Measurements from ENCODE around the gene MAN1C1.
"Not testable (repeated sequence)": the region's sequence is repeated elsewhere in the genome, so short reads cannot be mapped to it uniquely, and the experiment has no call there.

The MAN1C1 gene

DNA sequence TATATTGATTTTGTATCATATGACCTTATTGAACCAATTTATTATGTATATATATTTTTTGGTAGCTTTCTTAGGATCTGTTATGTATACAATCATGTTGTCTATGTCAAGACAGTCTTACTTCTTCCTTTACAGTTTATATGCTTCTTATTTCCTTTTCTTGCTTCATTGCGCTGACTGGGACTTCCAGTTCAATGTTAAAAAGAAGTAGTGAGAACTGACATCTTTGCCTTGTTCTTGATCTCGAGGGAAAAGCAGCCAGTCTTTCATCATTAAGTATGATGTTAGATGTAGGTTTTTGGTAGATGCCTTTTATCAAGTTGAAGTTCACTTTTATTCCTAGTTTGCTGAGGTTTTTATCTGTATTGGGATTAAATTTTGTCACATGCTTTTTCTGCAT lies 17.5 kb downstream of the MAN1C1 start:
- no peak for DNase-seq (ENCODE audit: low read depth, low spot score)

GRCh38 chr1:25634896-25635295 lies 18.3 kb downstream of the MAN1C1 start:
- no peak for DNase-seq (ENCODE audit: low read depth, low spot score)

- DNase-seq (ENCODE audit: low read depth, low spot score), result not testable (repeated sequence)
Measured at GRCh38 chr1:25636141-25636540, 19.6 kb downstream of the MAN1C1 start.

DNA sequence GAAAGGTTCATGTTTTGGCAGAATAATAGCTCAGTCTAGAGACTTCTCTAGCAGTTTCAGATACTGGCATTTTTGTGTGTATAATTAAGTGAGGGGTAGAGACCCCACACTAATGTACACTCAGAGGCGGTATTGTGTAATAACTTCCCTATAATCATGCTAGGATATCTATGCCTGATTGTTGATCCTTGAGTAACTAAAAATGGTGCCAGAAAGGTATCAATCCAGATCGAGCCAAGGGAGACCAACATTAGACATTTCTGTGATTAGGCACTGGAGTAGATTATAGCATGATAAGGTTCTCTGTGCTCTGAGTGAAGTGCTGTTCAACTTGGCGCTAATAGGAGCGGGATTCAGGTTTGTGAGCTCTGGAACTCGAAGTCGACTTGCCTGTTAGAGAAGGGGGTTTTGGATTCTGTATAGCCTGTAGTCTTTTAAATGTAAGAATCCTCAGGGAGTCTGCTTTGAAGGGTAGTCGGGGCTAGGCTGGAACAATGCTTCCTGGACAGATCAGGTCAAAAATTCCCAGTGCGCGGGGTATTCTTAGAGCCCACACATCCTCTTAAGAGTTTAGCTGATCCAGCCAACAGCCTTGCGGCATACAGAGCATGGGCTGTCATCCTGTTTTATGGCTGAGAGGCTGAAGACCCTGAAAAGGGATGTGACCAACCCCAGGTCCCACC lies 24.2 kb downstream of the MAN1C1 start:
- DNase-seq (ENCODE audit: low read depth, low spot score), result no peak

GRCh38 chr1:25641329-25641725 lies 24.7 kb downstream of the MAN1C1 start:
- no peak for DNase-seq (ENCODE audit: low read depth, low spot score)

DNA sequence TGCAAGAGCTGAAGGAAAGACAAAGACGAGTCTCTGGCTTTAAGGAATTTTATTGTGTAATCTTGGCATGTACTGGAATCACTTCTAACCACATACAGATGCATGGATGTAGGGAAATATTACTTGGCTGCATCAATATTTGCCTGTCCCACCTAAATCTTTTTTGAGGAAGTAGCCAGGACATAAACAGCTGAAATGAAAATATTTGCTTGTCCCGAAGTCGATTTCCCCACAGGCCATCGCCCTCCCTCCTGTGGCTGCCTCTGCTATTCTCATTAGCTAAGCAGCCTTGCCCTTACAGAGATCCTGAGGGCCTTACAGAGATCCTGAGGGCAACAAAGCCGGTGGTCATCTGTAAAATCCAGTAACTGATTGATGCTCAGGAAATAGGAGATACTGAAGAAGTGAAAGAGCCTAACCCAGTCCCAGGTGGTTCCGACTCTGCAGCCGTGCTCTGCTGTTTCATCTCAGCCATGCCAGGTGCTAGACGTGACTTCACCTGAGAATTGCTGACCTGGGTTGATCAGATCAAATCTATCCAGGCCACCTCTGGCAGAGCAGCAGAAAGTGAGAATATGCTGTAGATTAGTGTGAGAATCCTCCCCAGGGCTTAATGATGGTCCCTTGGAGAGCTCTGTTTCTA lies 25.5 kb downstream of the MAN1C1 start:
- DNase-seq (ENCODE audit: low read depth, low spot score), result peak; percentile 12

- no peak for DNase-seq (ENCODE audit: low read depth, low spot score)
Measured at GRCh38 chr1:25642574-25643108, 26.1 kb downstream of the MAN1C1 start.

DNA sequence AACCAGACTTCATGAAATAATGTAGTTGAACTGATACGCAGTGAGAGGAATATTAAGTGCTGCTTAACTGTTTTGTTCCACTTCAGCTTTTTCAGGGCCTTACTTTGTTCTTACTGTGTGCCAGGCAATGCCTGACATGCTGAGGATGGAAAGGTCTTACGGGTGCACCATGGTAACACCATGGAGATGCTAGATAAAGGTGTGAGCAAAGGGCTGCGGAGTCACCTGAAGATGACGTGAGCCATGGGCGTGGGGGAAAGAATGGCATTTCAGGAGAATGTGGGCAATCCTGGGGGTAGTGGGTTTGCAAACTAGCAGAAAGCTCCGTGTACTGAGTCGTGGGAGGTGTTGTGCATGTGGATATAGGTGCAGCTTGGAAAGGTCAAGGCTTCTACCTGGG lies 27.3 kb downstream of the MAN1C1 start:
- no peak for DNase-seq (ENCODE audit: low read depth, low spot score)

DNA sequence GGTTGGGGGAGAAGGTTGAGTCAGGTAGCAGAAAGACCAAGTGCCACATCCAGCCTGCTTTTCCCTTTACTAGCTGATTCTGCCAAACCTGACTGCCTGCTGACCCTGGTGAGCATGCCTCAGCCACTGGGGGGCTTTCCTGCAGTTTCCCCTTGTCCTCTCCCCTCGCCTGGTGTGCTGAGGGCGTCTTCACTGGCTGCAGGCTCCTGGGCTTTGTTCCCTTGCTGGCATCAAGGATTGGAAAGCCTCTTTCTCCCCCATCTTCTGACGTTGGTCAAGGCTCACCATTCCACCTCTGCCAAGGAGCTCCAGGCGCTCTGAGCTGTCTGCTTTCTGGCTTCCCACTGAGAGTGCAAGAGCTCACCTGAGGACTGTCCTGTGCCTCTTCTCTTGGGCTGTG lies 28.4 kb downstream of the MAN1C1 start:
- DNase-seq (ENCODE audit: low read depth, low spot score), result no peak

- DNase-seq (ENCODE audit: low read depth, low spot score), result no peak
Measured at GRCh38 chr1:25645637-25646400, 29.2 kb downstream of the MAN1C1 start.

DNA sequence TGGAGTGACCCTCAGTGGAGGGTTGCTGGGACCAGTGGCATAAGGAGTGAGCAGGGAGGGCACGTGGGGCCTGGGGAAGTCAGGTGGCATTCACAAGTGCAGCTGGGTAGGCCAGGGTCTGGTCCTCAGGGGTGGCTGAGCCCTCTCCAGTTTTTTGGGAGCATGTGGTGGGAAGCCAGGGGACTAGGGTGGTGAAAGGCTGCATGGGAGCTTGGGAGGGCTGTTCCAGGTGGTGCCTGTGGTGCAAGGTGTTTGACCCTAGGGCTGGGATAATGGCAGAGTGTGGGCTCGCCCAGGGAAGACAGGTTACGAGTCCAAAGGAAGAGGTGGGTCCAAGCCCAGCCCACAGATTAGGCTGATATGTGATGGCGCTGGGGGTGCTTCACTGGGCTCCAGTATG lies 30.5 kb downstream of the MAN1C1 start:
- DNase-seq (ENCODE audit: low read depth, low spot score), result no peak

DNA sequence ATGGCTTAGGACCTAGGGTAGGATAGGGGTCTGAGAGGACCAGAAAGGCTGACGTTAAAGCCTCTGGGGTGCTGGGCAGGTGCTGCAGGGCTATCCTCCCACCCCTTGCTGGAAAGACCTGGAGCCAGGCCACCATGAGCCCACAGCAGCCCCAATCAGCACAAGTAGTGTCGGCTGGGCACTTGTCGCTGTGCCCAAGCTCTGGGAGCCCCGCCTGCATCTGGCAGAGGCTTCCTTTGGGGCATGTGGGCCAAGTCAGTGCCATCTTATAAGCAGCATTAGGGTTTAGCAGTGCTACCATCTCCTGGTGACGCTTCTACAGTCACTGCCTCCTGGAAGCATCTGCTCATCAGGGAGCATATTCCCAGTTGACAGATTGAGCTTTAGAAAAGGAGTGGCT lies 31.3 kb downstream of the MAN1C1 start:
- DNase-seq (ENCODE audit: low read depth, low spot score), result no peak

DNA sequence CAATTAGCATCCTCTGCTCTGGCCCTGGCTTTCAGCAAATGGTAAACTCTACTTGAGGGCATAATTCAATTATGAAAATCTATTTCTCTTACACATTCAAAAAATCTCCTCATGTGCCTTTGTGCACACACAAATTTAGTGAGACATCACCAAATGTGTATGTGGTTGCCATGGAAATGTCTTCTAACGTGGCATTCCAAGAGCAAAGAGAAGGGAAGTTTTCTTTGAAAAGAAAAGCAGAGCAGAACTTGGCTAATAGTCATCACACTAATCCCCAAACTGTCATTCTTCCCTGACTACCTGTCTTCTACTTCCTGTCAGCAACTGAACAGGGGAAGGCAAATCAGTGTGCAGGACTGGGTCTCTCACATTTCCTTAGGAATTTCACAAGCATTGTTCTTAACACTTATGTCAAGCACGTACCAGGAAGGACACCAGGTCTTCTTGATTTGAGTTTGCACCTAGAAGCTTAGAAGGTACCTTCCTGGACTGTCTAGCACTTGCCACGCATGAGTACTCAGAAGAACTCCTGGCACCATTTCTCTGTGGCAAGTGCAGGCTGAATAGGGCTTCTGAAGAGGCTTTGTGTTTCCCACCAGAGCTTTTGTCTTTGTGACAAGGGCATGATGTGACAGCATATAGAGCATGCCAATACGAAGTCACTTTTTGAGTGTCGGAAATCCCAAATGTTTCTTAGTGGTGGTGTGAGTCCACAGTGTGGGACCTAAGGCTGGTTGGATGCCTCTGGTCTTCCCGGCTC lies 32.3 kb downstream of the MAN1C1 start:
- DNase-seq (ENCODE audit: low read depth, low spot score), result no peak

- DNase-seq (ENCODE audit: low read depth, low spot score), result no peak
Measured at GRCh38 chr1:25649505-25650288, 33.1 kb downstream of the MAN1C1 start.

DNA sequence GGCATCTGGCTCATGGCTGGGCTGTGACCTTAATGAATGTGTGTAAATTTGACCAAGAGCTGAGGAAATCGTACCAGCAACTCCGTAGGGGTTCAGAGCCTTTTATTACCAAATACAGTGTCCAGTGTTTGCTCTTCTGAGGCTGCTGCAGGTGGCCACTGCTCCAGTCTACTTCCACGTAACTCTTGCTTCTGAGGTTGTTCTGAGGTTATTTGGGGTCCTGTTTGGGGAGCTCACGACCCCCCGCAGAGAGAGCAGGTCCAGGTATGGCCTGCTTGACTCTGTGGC lies 33.6 kb downstream of the MAN1C1 start:
- DNase-seq (ENCODE audit: low read depth, low spot score), result no peak

DNA sequence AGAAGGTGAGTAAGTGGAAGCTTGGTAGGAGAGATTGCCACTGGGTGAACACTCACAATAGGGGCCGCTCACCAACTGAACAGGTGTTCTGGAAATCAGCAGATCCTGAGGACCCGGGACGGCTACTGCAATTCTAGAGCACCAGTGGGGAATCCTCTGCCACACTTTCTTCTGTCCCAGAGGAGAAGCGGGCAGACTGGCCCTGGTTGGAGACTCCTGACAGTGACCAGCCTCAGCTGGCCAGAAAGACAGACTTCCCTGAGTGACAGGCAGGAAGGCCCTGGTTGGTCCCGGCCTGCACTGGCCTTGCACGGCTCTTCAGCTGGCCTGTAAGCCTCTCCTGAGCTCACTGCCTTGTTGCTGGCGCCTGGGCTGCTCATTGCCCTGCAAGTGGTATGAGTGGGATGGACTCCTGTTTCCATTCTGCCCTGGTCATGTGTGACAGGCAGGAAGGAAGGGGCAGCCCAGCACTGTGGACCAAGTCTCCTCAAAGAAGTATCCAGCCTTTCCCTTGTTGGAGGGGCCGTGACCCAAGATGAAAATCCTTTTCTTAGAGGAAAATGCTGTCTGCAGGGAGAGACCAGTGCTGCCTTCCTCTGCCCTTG lies 34.5 kb downstream of the MAN1C1 start:
- DNase-seq (ENCODE audit: low read depth, low spot score), result no peak

DNA sequence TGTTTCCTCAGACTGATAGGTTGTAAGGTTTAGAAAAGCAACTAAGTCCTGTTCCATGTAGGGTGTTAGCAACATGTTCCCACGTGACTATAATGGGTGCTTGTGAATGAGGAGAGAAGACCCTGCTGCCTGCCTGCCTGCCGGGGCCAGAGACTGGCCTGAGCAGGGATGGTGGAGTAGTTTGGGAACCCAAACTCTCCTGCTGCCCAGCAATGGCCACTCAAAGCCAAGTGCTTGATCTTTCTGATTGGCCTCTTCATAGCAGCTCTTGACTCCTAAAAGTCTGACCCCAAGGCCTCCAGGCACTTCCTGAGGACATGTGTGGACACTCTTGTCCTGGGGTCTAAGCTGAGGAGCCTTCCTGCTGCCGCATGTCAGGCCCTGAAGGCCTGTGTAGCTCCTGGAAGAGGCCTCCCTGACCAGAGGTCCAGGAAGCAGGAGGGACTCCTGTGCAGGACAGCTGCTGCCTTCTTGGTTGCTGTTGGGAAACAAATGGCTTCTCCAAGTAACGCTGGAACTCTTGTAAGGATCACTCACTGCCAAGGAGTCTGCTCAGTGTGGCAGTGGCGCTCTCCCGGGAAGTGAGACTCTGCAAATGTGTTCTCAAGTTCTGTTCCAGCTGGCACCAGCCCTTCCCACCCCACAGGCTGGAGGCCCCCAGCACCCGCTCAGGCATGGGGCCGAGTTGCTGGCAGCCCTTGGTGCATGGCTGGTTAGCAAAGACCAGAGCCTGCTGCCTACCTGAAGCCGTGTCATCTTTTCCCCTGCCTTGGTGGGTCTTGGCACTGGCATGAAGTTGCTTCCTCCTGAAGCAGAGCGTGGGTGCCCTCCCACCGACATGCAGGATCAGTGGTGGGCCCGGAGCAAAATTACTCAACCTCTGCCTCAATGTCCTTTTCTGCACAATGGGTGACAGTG lies 35.5 kb downstream of the MAN1C1 start:
- no peak for DNase-seq (ENCODE audit: low read depth, low spot score)

DNA sequence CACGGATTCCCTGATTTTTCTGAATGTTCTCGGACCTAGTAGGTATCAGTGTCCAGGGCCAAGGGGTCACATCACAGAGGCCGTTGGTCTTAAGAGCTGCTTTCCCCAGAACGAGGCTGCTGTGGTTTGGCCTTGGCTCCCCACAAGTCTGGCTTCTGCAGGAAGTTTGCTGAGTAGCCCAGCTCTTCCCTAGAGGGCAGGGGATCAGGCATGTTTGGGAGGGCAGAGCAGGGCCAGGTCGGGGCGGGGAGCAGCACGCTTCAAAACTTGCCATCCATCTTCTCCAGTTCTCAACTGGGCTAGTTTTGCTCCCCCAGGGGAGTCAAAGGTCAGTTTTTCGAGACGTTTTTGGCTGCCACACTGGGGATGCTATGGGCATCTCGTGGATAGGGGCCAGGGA lies 37.0 kb downstream of the MAN1C1 start:
- DNase-seq (ENCODE audit: low read depth, low spot score), result no peak

GRCh38 chr1:25654109-25654660 lies 37.6 kb downstream of the MAN1C1 start:
- no peak for DNase-seq (ENCODE audit: low read depth, low spot score)

Measured in brain pericyte (primary cell).